GM19467 (cell line): Measurements from ENCODE around the gene PER1.
A peak's percentile ranks its signal among the peaks of the same experiment; 100 is the strongest.

Experiments
- ATAC-seq: cut with Tn5 transposase; IDR thresholded peaks from one replicate; pipeline ENCODE4 v1.9.1; 2021; ENCODE audit warnings: mild to moderate bottlenecking, moderate library complexity; ENCODE audit not compliant: unreplicated experiment

The PER1 gene

GRCh38 chr17:8100111-8100510, 52.1 kb downstream of the PER1 start:
- ATAC-seq, result no peak

GRCh38 chr17:8096541-8096940, 55.7 kb downstream of the PER1 start:
- no peak for ATAC-seq

DNA sequence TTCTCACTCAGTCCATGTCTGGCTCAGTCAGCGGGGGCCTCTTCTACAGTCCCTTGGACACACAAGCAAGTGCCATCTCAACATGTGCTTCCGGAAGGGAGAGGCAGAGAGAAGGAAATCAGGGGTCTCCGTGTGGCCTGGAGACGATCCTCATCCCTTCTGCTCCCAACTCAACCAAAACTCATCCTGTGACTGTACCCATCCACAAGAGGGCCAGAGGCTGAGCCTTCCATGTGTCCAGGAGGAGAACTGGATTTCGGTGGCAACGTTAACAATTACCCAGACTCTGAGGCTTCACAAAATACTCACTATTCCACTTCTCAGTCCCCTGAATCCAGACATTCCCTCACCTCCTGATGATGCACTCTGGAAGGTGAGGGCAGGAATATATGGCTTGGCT, 56.8 kb downstream of the PER1 start:
- no peak for ATAC-seq

GRCh38 chr17:8091033-8091687, 61.0 kb downstream of the PER1 start:
- ATAC-seq, result peak; percentile 67
